CD1c-positive myeloid dendritic cell (primary cell): ENCODE results near the gene SLC2A4.
A peak's percentile ranks its signal among the peaks of the same experiment; 100 is the strongest.
"Not testable (repeated sequence)": the region's sequence is repeated elsewhere in the genome, so short reads cannot be mapped to it uniquely, and the experiment has no call there.

Source experiments
- DNase-seq: peaks from one replicate; pipeline ENCODE4 v3.0.0-alpha.2; 2016; ENCODE audit errors: extremely low spot score

The SLC2A4 gene

GRCh38 chr17:7324438-7324779, 42.9 kb downstream of the SLC2A4 start:
- no peak for DNase-seq

GRCh38 chr17:7325031-7325528, 43.6 kb downstream of the SLC2A4 start:
- no peak for DNase-seq

- no peak for DNase-seq
These were observed 44.7 kb downstream of the SLC2A4 start for GRCh38 chr17:7326186-7326585.

- no peak for DNase-seq
These were observed 45.5 kb downstream of the SLC2A4 start for GRCh38 chr17:7327056-7327455.

GRCh38 chr17:7327501-7327900, 46.0 kb downstream of the SLC2A4 start:
- no peak for DNase-seq

- no peak for DNase-seq
These were observed 46.5 kb downstream of the SLC2A4 start for GRCh38 chr17:7328009-7328408.

GRCh38 chr17:7328840-7329373, 47.4 kb downstream of the SLC2A4 start, which contains the start of gene NEURL4:
NEURL4 (minus strand) TSS chr17:7329335; CDS start chr17:7329312, 23 bp downstream.
- DNase-seq: no peak

- peak; percentile 100 for DNase-seq
These were observed 48.0 kb downstream of the SLC2A4 start for GRCh38 chr17:7329374-7329996.

GRCh38 chr17:7329997-7330637, 48.6 kb downstream of the SLC2A4 start:
- no peak for DNase-seq

- no peak for DNase-seq
These were observed 49.1 kb downstream of the SLC2A4 start for GRCh38 chr17:7330638-7331015.

- no peak for DNase-seq
These were observed 50.6 kb downstream of the SLC2A4 start for GRCh38 chr17:7332111-7332510.

GRCh38 chr17:7332600-7333069, 51.1 kb downstream of the SLC2A4 start:
- not testable (repeated sequence) for DNase-seq

- no peak for DNase-seq
These were observed 53.5 kb downstream of the SLC2A4 start for GRCh38 chr17:7334938-7335538.

GRCh38 chr17:7335765-7336164, 54.2 kb downstream of the SLC2A4 start:
- DNase-seq: not testable (repeated sequence)

GRCh38 chr17:7336240-7337175, 55.0 kb downstream of the SLC2A4 start, which contains the start of gene ACAP1:
ACAP1 (plus strand) TSS chr17:7336529; CDS start chr17:7336735, 206 bp downstream.
- DNase-seq: peak; percentile 59

GRCh38 chr17:7337600-7337999, 56.1 kb downstream of the SLC2A4 start:
- not testable (repeated sequence) for DNase-seq
